SIG-M5 (cell line): ENCODE results near the gene CEP162.
"Not testable (repeated sequence)": the region's sequence is repeated elsewhere in the genome, so short reads cannot be mapped to it uniquely, and the experiment has no call there.

Experiments
- DNase-seq: peaks from one replicate; lab custom pipeline; 2025; lab: John Stamatoyannopoulos, UW

CEP162 gene

GRCh38 chr6:84156306-84156705 lies 71.1 kb downstream of the CEP162 start:
- no peak for DNase-seq

GRCh38 chr6:84151669-84152068 lies 75.8 kb downstream of the CEP162 start:
- DNase-seq: no peak

GRCh38 chr6:84150705-84151104 lies 76.7 kb downstream of the CEP162 start:
- DNase-seq: no peak

GRCh38 chr6:84141521-84141920 lies 85.9 kb downstream of the CEP162 start:
- no peak for DNase-seq

- DNase-seq: no peak
Observed at GRCh38 chr6:84139311-84139710, 88.1 kb downstream of the CEP162 start.

GRCh38 chr6:84137989-84138575 lies 89.4 kb downstream of the CEP162 start:
- DNase-seq: no peak

- DNase-seq: no peak
Observed at GRCh38 chr6:84137051-84137375, 90.4 kb downstream of the CEP162 start.

GRCh38 chr6:84136364-84137050 lies 90.9 kb downstream of the CEP162 start:
- no peak for DNase-seq

GRCh38 chr6:84135291-84135690 lies 92.2 kb downstream of the CEP162 start:
- DNase-seq: no peak

- DNase-seq: not testable (repeated sequence)
Observed at GRCh38 chr6:84133385-84133784, 94.1 kb downstream of the CEP162 start.

GRCh38 chr6:84129588-84129987 lies 97.9 kb downstream of the CEP162 start:
- DNase-seq: not testable (repeated sequence)

GRCh38 chr6:84123186-84123585 lies 104.3 kb downstream of the CEP162 start:
- DNase-seq: no peak

- no peak for DNase-seq
Observed at GRCh38 chr6:84119277-84119676, 108.2 kb downstream of the CEP162 start.

GRCh38 chr6:84118191-84118590 lies 109.3 kb downstream of the CEP162 start:
- DNase-seq: no peak

- DNase-seq: not testable (repeated sequence)
Observed at GRCh38 chr6:84114933-84115594, 112.4 kb downstream of the CEP162 start.

GRCh38 chr6:84111351-84111750 lies 116.1 kb downstream of the CEP162 start:
- DNase-seq: not testable (repeated sequence)

- no peak for DNase-seq
Observed at GRCh38 chr6:84107495-84107894, 119.9 kb downstream of the CEP162 start.

- not testable (repeated sequence) for DNase-seq
Observed at GRCh38 chr6:84105215-84105924, 122.1 kb downstream of the CEP162 start.

- no peak for DNase-seq
Observed at GRCh38 chr6:84103029-84103428, 124.4 kb downstream of the CEP162 start.

- no peak for DNase-seq
Observed at GRCh38 chr6:84095156-84095555, 132.3 kb downstream of the CEP162 start.

GRCh38 chr6:84093441-84094435 lies 133.7 kb downstream of the CEP162 start:
- DNase-seq: peak; percentile 46

GRCh38 chr6:84089552-84089951 lies 137.9 kb downstream of the CEP162 start:
- DNase-seq: no peak
